Measurements from ENCODE around the gene EPHB1. TPM values are rescaled to one million over a fixed set of nuclear protein-coding genes. Genes with fewer than 3 reads are reported as not detected.

Gene EPHB1
- total RNA-seq, 4 donors from 2014 or later = 0.30 to 5.3 (median 2.6) TPM

- TF ChIP-seq POLR2A (IDR thresholded peaks at IDR 0.05) (no peak), EP300 (IDR thresholded peaks at IDR 0.05) (no peak), CTCF (IDR thresholded peaks at IDR 0.05) (no peak)
- no peaks in the 10 kb centered on the region for H3K36me3 ChIP-seq
These were observed 144.9 kb downstream of the EPHB1 start for GRCh38 chr3:134939978-134940377.

GRCh38 chr3:134941820-134942219, 146.8 kb downstream of the EPHB1 start:
- DNase-seq (ENCODE audit: low spot score in 2 of 2) = no peak
- H3K27me3 ChIP-seq = no peaks in the 10 kb centered on the region
- H3K4me1 ChIP-seq = no peaks in the 10 kb centered on the region
- no peaks in the 10 kb centered on the region for H3K9me3 ChIP-seq
- no peaks in the 10 kb centered on the region for H3K36me3 ChIP-seq
- WGBS, 2 donors = 76 to 100% methylated on average over 1 of the region's 1 CpG
- TF ChIP-seq POLR2A (IDR thresholded peaks at IDR 0.05) (no peak), CTCF (IDR thresholded peaks at IDR 0.05) (no peak), EP300 (IDR thresholded peaks at IDR 0.05) (no peak)
- H3K27ac ChIP-seq = no peak overlapping the region
- H3K4me3 ChIP-seq = no peak overlapping the region

More at GRCh38 chr3:134939978-134940377, 144.9 kb downstream of the EPHB1 start:
- Histone ChIP-seq H3K27me3 (no peaks in the 10 kb centered on the region), H3K27ac (no peak overlapping the region), H3K4me1 (no peaks in the 10 kb centered on the region), H3K9me3 (no peaks in the 10 kb centered on the region), H3K4me3 (no peak overlapping the region)
- no peak for DNase-seq (ENCODE audit: low spot score in 2 of 2)
- WGBS, 2 donors = 67 to 79% methylated on average over 2 of the region's 2 CpGs

GRCh38 chr3:134944429-134944828, 149.4 kb downstream of the EPHB1 start:
- no peaks in the 10 kb centered on the region for H3K4me1 ChIP-seq
- TF ChIP-seq CTCF (IDR thresholded peaks at IDR 0.05) (no peak), POLR2A (IDR thresholded peaks at IDR 0.05) (no peak), EP300 (IDR thresholded peaks at IDR 0.05) (no peak)
- H3K9me3 ChIP-seq = no peaks in the 10 kb centered on the region
- DNase-seq (ENCODE audit: low spot score in 2 of 2) = no peak
- no peaks in the 10 kb centered on the region for H3K27me3 ChIP-seq
- 62 to 84% methylated on average over 1 of the region's 1 CpG for WGBS, 2 donors
- H3K4me3 ChIP-seq = no peak overlapping the region
- no peaks in the 10 kb centered on the region for H3K36me3 ChIP-seq
- H3K27ac ChIP-seq = no peak overlapping the region

- TF ChIP-seq CTCF (IDR thresholded peaks at IDR 0.05) (no peak), POLR2A (IDR thresholded peaks at IDR 0.05) (no peak), EP300 (IDR thresholded peaks at IDR 0.05) (no peak)
- H3K27me3 ChIP-seq = no peaks in the 10 kb centered on the region
- H3K36me3 ChIP-seq = peaks cover 0 to 11% (median 0%) of the 10 kb centered on the region in 3 donors
- no peaks in the 10 kb centered on the region for H3K4me1 ChIP-seq
- peaks cover 0 to 18% (median 0%) of the 10 kb centered on the region in 4 donors for H3K9me3 ChIP-seq
- no peak for DNase-seq (ENCODE audit: low spot score in 2 of 2)
- WGBS, 2 donors = 88 to 92% methylated on average over 2 of the region's 2 CpGs
- H3K27ac ChIP-seq = no peak overlapping the region
- no peak overlapping the region for H3K4me3 ChIP-seq
These were observed 154.1 kb downstream of the EPHB1 start for GRCh38 chr3:134949150-134949549.

GRCh38 chr3:134952371-134952770, 157.3 kb downstream of the EPHB1 start:
- H3K4me1 ChIP-seq = no peaks in the 10 kb centered on the region
- WGBS, 2 donors = 33 to 60% methylated on average over 1 of the region's 1 CpG
- H3K4me3 ChIP-seq = no peak overlapping the region
- peaks cover 0 to 11% (median 0%) of the 10 kb centered on the region in 3 donors for H3K36me3 ChIP-seq
- DNase-seq (ENCODE audit: low spot score in 2 of 2) = no peak
- H3K9me3 ChIP-seq = peaks cover 0 to 18% (median 0%) of the 10 kb centered on the region in 4 donors
- TF ChIP-seq CTCF (IDR thresholded peaks at IDR 0.05) = no peak
- no peak for TF ChIP-seq EP300 (IDR thresholded peaks at IDR 0.05)
- TF ChIP-seq POLR2A (IDR thresholded peaks at IDR 0.05) = no peak
- H3K27ac ChIP-seq = no peak overlapping the region
- H3K27me3 ChIP-seq = no peaks in the 10 kb centered on the region
